Measurements from ENCODE around the gene CCSER1. TPM values are rescaled to one million over a fixed set of nuclear protein-coding genes. Genes with fewer than 3 reads are reported as not detected.

The CCSER1 gene
- total and polyA plus RNA-seq, 2 donors (not counting 1 experiment from before 2014, with no cell fraction given): 10.7 to 39.5 TPM

DNA sequence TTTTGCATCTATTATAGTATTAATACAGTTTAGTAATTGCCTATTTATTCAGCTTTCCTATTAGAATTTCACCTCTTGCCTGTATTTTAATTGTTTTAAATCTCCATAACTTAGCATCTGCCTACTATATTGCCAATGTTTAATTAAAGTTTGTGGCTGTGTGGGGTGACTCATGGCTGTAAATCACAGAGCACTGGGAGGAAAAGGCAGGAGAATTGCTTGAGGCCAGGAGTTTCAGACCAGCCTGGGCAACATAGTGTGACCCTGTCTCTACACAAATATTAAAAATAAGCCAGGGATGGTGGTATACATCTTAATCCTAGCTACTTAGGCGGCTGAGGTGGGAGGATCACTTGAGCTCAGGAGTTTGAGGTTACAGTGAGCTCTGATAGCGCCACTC lies 14.5 kb upstream of the CCSER1 start:
- no peak overlapping the region for H3K9ac ChIP-seq (ENCODE audit: low read length)
- intact Hi-C loops (cut with micrococcal nuclease): no loop called here
- POLR2A ChIA-PET: no interaction called here
- H3K27me3 ChIP-seq (replicated peaks in 1 of 4; ENCODE audit: control extremely low read depth in 1 of 4, control insufficient read depth in 3 of 4, insufficient read depth in 4 of 4, low read length in 3 of 4): no peaks in the 10 kb centered on the region
- H3K9me3 ChIP-seq (ENCODE audit: control extremely low read depth in 1 of 3, control insufficient read depth in 2 of 3, insufficient read depth in 1 of 3, low read length in 2 of 3): no peaks in the 10 kb centered on the region
- Mint-ChIP-seq H3K4me1 (no peaks in the 10 kb centered on the region), H3K9me3 (ENCODE audit: insufficient read depth) (no peaks in the 10 kb centered on the region), H3K27ac (no peak overlapping the region), H3K4me3 (no peak overlapping the region), H3K27me3 (no peaks in the 10 kb centered on the region)
- DNase-seq (no peak), ATAC-seq (ENCODE audit: low read depth) (no peak)
- H3K4me1 ChIP-seq (ENCODE audit: control insufficient read depth in 2 of 2, insufficient read depth in 2 of 2, low read length in 2 of 2): no peaks in the 10 kb centered on the region
- H3K36me3 ChIP-seq (replicated peaks in 1 of 2; ENCODE audit: control extremely low read depth in 1 of 2, control insufficient read depth in 1 of 2, extremely low read depth in 1 of 2, insufficient read depth in 2 of 2, low read length in 1 of 2): no peaks in the 10 kb centered on the region
- H3K27ac ChIP-seq (ENCODE audit: low read length in 2 of 2): no peak overlapping the region
- no CpG with 5 or more reads among the region's 2 CpGs for whole genome bisulfite sequencing (ENCODE audit: insufficient coverage)
- TF ChIP-seq EZH2 (IDR thresholded peaks at IDR 0.05; ENCODE audit: borderline replicate concordance, insufficient read depth, low read depth, low read length, poor library complexity, severe bottlenecking): no peak
- TF ChIP-seq, protein P1, sequence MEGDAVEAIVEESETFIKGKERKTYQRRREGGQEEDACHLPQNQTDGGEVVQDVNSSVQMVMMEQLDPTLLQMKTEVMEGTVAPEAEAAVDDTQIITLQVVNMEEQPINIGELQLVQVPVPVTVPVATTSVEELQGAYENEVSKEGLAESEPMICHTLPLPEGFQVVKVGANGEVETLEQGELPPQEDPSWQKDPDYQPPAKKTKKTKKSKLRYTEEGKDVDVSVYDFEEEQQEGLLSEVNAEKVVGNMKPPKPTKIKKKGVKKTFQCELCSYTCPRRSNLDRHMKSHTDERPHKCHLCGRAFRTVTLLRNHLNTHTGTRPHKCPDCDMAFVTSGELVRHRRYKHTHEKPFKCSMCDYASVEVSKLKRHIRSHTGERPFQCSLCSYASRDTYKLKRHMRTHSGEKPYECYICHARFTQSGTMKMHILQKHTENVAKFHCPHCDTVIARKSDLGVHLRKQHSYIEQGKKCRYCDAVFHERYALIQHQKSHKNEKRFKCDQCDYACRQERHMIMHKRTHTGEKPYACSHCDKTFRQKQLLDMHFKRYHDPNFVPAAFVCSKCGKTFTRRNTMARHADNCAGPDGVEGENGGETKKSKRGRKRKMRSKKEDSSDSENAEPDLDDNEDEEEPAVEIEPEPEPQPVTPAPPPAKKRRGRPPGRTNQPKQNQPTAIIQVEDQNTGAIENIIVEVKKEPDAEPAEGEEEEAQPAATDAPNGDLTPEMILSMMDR (IDR thresholded peaks at IDR 0.05): no peak
- no peak overlapping the region for H3K4me3 ChIP-seq (ENCODE audit: control extremely low read depth in 1 of 5, extremely low read depth in 1 of 5, insufficient read depth in 1 of 5, low read depth in 2 of 5, low read length in 4 of 5)
- no peaks in the 10 kb centered on the region for H3K79me2 ChIP-seq (ENCODE audit: control insufficient read depth, insufficient read depth, low read length)
- no peaks in the 10 kb centered on the region for H4K20me1 ChIP-seq (ENCODE audit: control insufficient read depth, insufficient read depth, low read length, poor library complexity, severe bottlenecking)
- no peak overlapping the region for H3K4me2 ChIP-seq (replicated peaks; ENCODE audit: low read depth, low read length, poor library complexity, severe bottlenecking)
- no peak overlapping the region for H2AFZ ChIP-seq (ENCODE audit: insufficient read depth, low read depth, low read length, poor library complexity, severe bottlenecking)
- CTCF ChIA-PET: no interaction called here

DNA sequence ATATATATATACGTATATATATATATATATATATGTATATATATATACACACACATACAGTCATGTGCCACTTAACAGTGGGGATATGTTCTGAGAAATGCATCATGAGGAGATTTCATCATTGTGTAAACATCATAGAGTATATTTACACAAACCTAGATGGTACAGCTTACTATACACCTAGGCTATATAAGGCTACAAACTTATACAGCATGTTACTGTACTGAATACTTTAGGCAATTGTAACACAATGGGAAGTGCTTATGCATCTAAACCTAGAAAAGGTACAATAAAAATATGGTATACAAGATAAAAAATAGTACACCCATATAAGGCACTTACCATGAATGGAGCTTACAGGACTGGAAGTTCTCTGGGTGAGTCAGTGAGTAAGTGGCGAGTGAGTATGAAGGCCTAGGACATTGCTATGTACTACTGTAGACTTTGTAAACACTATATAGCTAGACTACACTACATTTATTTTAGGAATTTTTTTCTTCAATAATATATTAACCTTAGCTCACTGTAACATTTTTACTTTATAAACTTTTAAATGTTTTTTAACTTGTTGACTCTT lies 13.2 kb upstream of the CCSER1 start:
- H3K4me2 ChIP-seq (replicated peaks; ENCODE audit: low read depth, low read length, poor library complexity, severe bottlenecking): no peak overlapping the region
- Mint-ChIP-seq H3K9me3 (ENCODE audit: insufficient read depth) (no peaks in the 10 kb centered on the region), H3K4me3 (no peak overlapping the region), H3K27ac (no peak overlapping the region), H3K27me3 (no peaks in the 10 kb centered on the region), H3K4me1 (peaks cover 6% of the 10 kb centered on the region)
- H3K27me3 ChIP-seq (replicated peaks in 1 of 4; ENCODE audit: control extremely low read depth in 1 of 4, control insufficient read depth in 3 of 4, insufficient read depth in 4 of 4, low read length in 3 of 4): no peaks in the 10 kb centered on the region
- ChIA-PET POLR2A (no interaction called here), CTCF (no interaction called here)
- H4K20me1 ChIP-seq (ENCODE audit: control insufficient read depth, insufficient read depth, low read length, poor library complexity, severe bottlenecking): no peaks in the 10 kb centered on the region
- no peaks in the 10 kb centered on the region for H3K36me3 ChIP-seq (replicated peaks in 1 of 2; ENCODE audit: control extremely low read depth in 1 of 2, control insufficient read depth in 1 of 2, extremely low read depth in 1 of 2, insufficient read depth in 2 of 2, low read length in 1 of 2)
- ATAC-seq (ENCODE audit: low read depth) (no peak), DNase-seq (no peak)
- intact Hi-C loops (cut with micrococcal nuclease): no loop called here
- no peak overlapping the region for H3K27ac ChIP-seq (ENCODE audit: low read length in 2 of 2)
- H3K9ac ChIP-seq (ENCODE audit: low read length): no peak overlapping the region
- WGBS (ENCODE audit: insufficient coverage): no CpG with 5 or more reads among the region's 2 CpGs
- H3K4me3 ChIP-seq (ENCODE audit: control extremely low read depth in 1 of 5, extremely low read depth in 1 of 5, insufficient read depth in 1 of 5, low read depth in 2 of 5, low read length in 4 of 5): no peak overlapping the region
- no peak overlapping the region for H2AFZ ChIP-seq (ENCODE audit: insufficient read depth, low read depth, low read length, poor library complexity, severe bottlenecking)
- H3K79me2 ChIP-seq (ENCODE audit: control insufficient read depth, insufficient read depth, low read length): no peaks in the 10 kb centered on the region
- peaks cover 0 to 3% of the 10 kb centered on the region in 2 donors for H3K4me1 ChIP-seq (ENCODE audit: control insufficient read depth in 2 of 2, insufficient read depth in 2 of 2, low read length in 2 of 2)
- no peak for TF ChIP-seq EZH2 (IDR thresholded peaks at IDR 0.05; ENCODE audit: borderline replicate concordance, insufficient read depth, low read depth, low read length, poor library complexity, severe bottlenecking)
- TF ChIP-seq, protein P1 (IDR thresholded peaks at IDR 0.05): no peak
- no peaks in the 10 kb centered on the region for H3K9me3 ChIP-seq (ENCODE audit: control extremely low read depth in 1 of 3, control insufficient read depth in 2 of 3, insufficient read depth in 1 of 3, low read length in 2 of 3)

Data from B cell (primary cell).